Muscle of arm (tissue), 14 donors: Measurements from ENCODE around the gene YPEL3. TPM values are rescaled to one million over a fixed set of nuclear protein-coding genes. Genes with fewer than 3 reads are reported as not detected.
"Not testable (repeated sequence)": the region's sequence is repeated elsewhere in the genome, so short reads cannot be mapped to it uniquely, and the experiment has no call there.

ENCODE experiments used
- DNase-seq: peaks from one replicate; pipeline ENCODE4 v3.0.0-alpha.2; 2013
- long read RNA-seq, 11 donors: transcript quantifications; one replicate each; lab custom pipeline, GENCODE V29; 2026
- polyA plus RNA-seq, 12 donors: library from polyadenylated mRNA; unstranded; fragments of 120-200 nt; gene quantifications; one replicate each; pipeline ENCODE4 v1.2.1, GENCODE V29; 2013; ENCODE audit not compliant: insufficient read length in 12 of 12

YPEL3 gene
- 10 to 100 TPM in 11 of 12 donors, not detected in 1; 21.9 to 98.3 (median 27.6) TPM for polyA plus RNA-seq
- long read RNA-seq, donor 1, transcript YPEL3-201 (5 exons, 935 nt), result major isoform, 25 of 55 reads
- long read RNA-seq, donor 1, transcript YPEL3-210 (5 exons, 371 nt), result minor isoform, 6 of 55 reads
- long read RNA-seq, donor 1, partial matches to known transcripts, result 15 of 55 reads
- long read RNA-seq, donor 1, other reads (novel, unspliced or antisense), result 0 of 55 reads
- long read RNA-seq, donor 2, transcript YPEL3-201 (5 exons, 935 nt), result major isoform, 7 of 11 reads
- long read RNA-seq, donor 2, partial matches to known transcripts, result 0 of 11 reads
- long read RNA-seq, donor 2, other reads (novel, unspliced or antisense), result 0 of 11 reads
- long read RNA-seq, donor 3, transcript YPEL3-201 (5 exons, 935 nt), result major isoform, 7 of 11 reads
- long read RNA-seq, donor 3, partial matches to known transcripts, result 0 of 11 reads
- long read RNA-seq, donor 3, other reads (novel, unspliced or antisense), result 0 of 11 reads
- long read RNA-seq, donor 4, partial matches to known transcripts, result 0 of 1 reads
- long read RNA-seq, donor 4, other reads (novel, unspliced or antisense), result 0 of 1 reads
- long read RNA-seq, donor 5, transcript YPEL3-201 (5 exons, 935 nt), result major isoform, 15 of 23 reads
- long read RNA-seq, donor 5, partial matches to known transcripts, result 0 of 23 reads
- long read RNA-seq, donor 5, other reads (novel, unspliced or antisense), result 0 of 23 reads
- long read RNA-seq, donor 6, transcript YPEL3-201 (5 exons, 935 nt), result major isoform, 5 of 5 reads
- long read RNA-seq, donor 6, partial matches to known transcripts, result 0 of 5 reads
- long read RNA-seq, donor 6, other reads (novel, unspliced or antisense), result 0 of 5 reads
- long read RNA-seq, donor 7, transcript YPEL3-201 (5 exons, 935 nt), result major isoform, 8 of 12 reads
- long read RNA-seq, donor 7, partial matches to known transcripts, result 0 of 12 reads
- long read RNA-seq, donor 7, other reads (novel, unspliced or antisense), result 0 of 12 reads
- long read RNA-seq, donor 8, transcript YPEL3-201 (5 exons, 935 nt), result major isoform, 8 of 10 reads
- long read RNA-seq, donor 8, partial matches to known transcripts, result 0 of 10 reads
- long read RNA-seq, donor 8, other reads (novel, unspliced or antisense), result 0 of 10 reads
- long read RNA-seq, donor 9, transcript YPEL3-201 (5 exons, 935 nt), result major isoform, 8 of 15 reads
- long read RNA-seq, donor 9, partial matches to known transcripts, result 5 of 15 reads
- long read RNA-seq, donor 9, other reads (novel, unspliced or antisense), result 0 of 15 reads
- long read RNA-seq, donor 10, transcript YPEL3-201 (5 exons, 935 nt), result major isoform, 12 of 14 reads
- long read RNA-seq, donor 10, partial matches to known transcripts, result 0 of 14 reads
- long read RNA-seq, donor 10, other reads (novel, unspliced or antisense), result 0 of 14 reads
- long read RNA-seq, donor 11, transcript YPEL3-201 (5 exons, 935 nt), result major isoform, 6 of 7 reads
- long read RNA-seq, donor 11, partial matches to known transcripts, result 0 of 7 reads
- long read RNA-seq, donor 11, other reads (novel, unspliced or antisense), result 0 of 7 reads

GRCh38 chr16:30096105-30096861 is at the start of gene YPEL3:
Gene YPEL3 (minus strand): TSS chr16:30096213. CDS start chr16:30095482, 731 bp downstream.
- DNase-seq, result peak; percentile 87

- DNase-seq, result no peak
Observed at GRCh38 chr16:30145657-30146056, 49.6 kb upstream of the YPEL3 start.

GRCh38 chr16:30144917-30145316 is 48.9 kb upstream of the YPEL3 start:
- DNase-seq, result no peak

GRCh38 chr16:30144017-30144416 is 48.0 kb upstream of the YPEL3 start:
- DNase-seq, result no peak

GRCh38 chr16:30143347-30143702 is 47.3 kb upstream of the YPEL3 start:
- no peak for DNase-seq

GRCh38 chr16:30142672-30143346 is 46.8 kb upstream of the YPEL3 start:
- DNase-seq, result no peak

- no peak for DNase-seq
Observed at GRCh38 chr16:30141750-30142149, 45.7 kb upstream of the YPEL3 start.

- DNase-seq, result no peak
Observed at GRCh38 chr16:30139583-30140481, 43.8 kb upstream of the YPEL3 start.

- DNase-seq, result no peak
Observed at GRCh38 chr16:30137897-30138296, 41.9 kb upstream of the YPEL3 start.

- no peak for DNase-seq
Observed at GRCh38 chr16:30136971-30137605, 41.1 kb upstream of the YPEL3 start.

- no peak for DNase-seq
Observed at GRCh38 chr16:30132591-30132990, 36.6 kb upstream of the YPEL3 start.

GRCh38 chr16:30131869-30132475 is 36.0 kb upstream of the YPEL3 start:
- DNase-seq, result no peak

GRCh38 chr16:30127993-30128392 is 32.0 kb upstream of the YPEL3 start:
- no peak for DNase-seq

GRCh38 chr16:30125690-30126089 is 29.7 kb upstream of the YPEL3 start:
- DNase-seq, result not testable (repeated sequence)

- DNase-seq, result no peak
Observed at GRCh38 chr16:30124985-30125379, 29.0 kb upstream of the YPEL3 start.

- DNase-seq, result no peak
Observed at GRCh38 chr16:30122604-30123160, 26.7 kb upstream of the YPEL3 start.

GRCh38 chr16:30121741-30122571 is 25.9 kb upstream of the YPEL3 start:
- peak; percentile 57 for DNase-seq
